Sigmoid colon (tissue), 4 donors: Measurements from ENCODE around the gene FAM24A.

Experiments
- CTCF ChIP-seq, 4 experiments: fragments of 450-650 bp in 3 of 4; fragments of 200-600 bp in 1 of 4; IDR thresholded peaks; one replicate each; pipeline ENCODE4 v1.5.1; 2016 to 2019; ENCODE audit warnings: antibody characterized with exemption in 4 of 4, mild to moderate bottlenecking in 3 of 4, moderate library complexity in 2 of 4
- EP300 ChIP-seq, 4 donors: sonication (generic); formaldehyde crosslinking; IDR thresholded peaks; one replicate each; pipeline ENCODE4 v1.6.1; 2017; ENCODE audit warnings: antibody characterized with exemption in 4 of 4
- POLR2A ChIP-seq, 2 donors: fragments of 450-650 bp; IDR thresholded peaks; one replicate each; pipeline ENCODE4 v1.6.1; 2016; ENCODE audit warnings: antibody characterized with exemption in 2 of 2, mild to moderate bottlenecking in 2 of 2, moderate library complexity in 2 of 2

- TF ChIP-seq CTCF (IDR thresholded peaks at IDR 0.05) (no peak), POLR2A (IDR thresholded peaks at IDR 0.05) (no peak), EP300 (IDR thresholded peaks at IDR 0.05) (no peak)
Measured at GRCh38 chr10:122962405-122962804, 52.0 kb downstream of the FAM24A start.
